ENCODE measurements around the gene TBC1D10A.
A peak's percentile ranks its signal among the peaks of the same experiment; 100 is the strongest.

GRCh38 chr22:30252411-30253204 lies 74.1 kb downstream of the TBC1D10A start:
- no peak for TF ChIP-seq REST (IDR thresholded peaks at IDR 0.05; ENCODE audit: unreplicated experiment)
- TF ChIP-seq CTCF (conservative IDR thresholded peaks at IDR 0.05; ENCODE audit: low read depth in 2 of 2) = no peak
- no peak for TF ChIP-seq POLR2AphosphoS5 (IDR thresholded peaks at IDR 0.05; ENCODE audit: low read depth)
- no peak for TF ChIP-seq EZH2 (IDR thresholded peaks at IDR 0.05; ENCODE audit: low read depth, unreplicated experiment)
- TF ChIP-seq NANOG (IDR thresholded peaks at IDR 0.05; ENCODE audit: borderline replicate concordance) = no peak
- no peak for TF ChIP-seq EZH2phosphoT487 (IDR thresholded peaks at IDR 0.05; ENCODE audit: unreplicated experiment)
- TF ChIP-seq JUNB (IDR thresholded peaks at IDR 0.05; ENCODE audit: unreplicated experiment) = no peak
- TF ChIP-seq ETS1 (IDR thresholded peaks at IDR 0.05) = 0 out of 2 replicates have a peak, but pooled peaks have one; percentile 16
- no peak for TF ChIP-seq ZNF331 (CRISPR knock-in tag; IDR thresholded peaks at IDR 0.05; ENCODE audit: low read depth)
- TF ChIP-seq CREB1 (CRISPR knock-in tag; IDR thresholded peaks at IDR 0.05; ENCODE audit: low read depth) = no peak
